ENCODE measurements around the gene SPTBN1.

SPTBN1 gene

DNA sequence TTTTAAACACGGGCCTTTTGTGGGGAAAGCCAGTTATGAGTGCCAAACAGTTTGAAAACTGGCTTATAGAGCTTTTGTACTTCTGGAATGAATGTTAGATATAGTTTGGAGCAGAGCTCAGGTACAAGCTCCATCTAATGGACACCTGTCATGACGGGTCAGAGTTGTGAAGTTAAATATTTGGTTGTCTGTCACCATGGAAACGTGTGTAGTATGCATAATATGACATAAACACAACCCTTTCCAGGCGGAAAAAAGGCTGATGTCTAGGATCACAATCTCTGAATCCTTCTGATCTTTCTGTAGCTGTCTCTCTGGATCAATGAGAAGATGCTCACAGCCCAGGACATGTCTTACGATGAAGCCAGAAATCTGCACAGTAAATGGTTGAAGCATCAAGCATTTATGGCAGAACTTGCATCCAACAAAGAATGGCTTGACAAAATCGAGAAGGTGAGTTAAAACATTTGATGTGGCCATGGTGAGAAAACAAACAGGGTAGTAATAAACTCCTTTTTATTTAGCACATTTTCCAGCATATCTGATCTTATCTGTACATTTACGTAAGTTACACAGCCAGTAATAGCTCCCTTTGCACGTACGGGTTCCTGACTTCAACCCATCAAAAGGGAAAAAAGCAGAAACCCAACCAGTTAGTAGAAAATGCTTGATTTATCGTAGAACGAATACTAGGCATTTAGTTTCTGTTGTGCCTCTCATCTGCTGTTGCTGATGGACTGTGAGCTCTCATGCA is 186.7 kb downstream of the SPTBN1 start:
- no peak for ATAC-seq
- TF ChIP-seq ESRRG (CRISPR knock-in tag; IDR thresholded peaks at IDR 0.05) (no peak), TOX (CRISPR knock-in tag; IDR thresholded peaks at IDR 0.05; ENCODE audit: borderline replicate concordance) (no peak), ZNF8 (CRISPR knock-in tag; IDR thresholded peaks at IDR 0.05) (no peak), RARB (CRISPR knock-in tag; IDR thresholded peaks at IDR 0.05) (no peak)

DNA sequence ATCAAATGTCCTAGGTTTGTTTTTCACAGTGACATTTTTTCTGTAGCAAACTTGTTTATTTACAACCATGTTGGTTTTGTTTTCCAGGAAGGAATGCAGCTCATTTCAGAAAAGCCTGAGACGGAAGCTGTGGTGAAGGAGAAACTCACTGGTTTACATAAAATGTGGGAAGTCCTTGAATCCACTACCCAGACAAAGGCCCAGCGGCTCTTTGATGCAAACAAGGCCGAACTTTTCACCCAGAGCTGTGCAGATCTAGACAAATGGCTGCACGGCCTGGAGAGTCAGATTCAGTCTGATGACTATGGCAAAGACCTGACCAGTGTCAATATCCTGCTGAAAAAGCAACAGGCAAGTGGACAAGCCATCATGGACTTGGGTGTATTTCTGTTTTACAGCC is 188.1 kb downstream of the SPTBN1 start:
- TF ChIP-seq PPARA (CRISPR knock-in tag; IDR thresholded peaks at IDR 0.05; ENCODE audit: borderline replicate concordance), result no peak
- TF ChIP-seq CSDC2 (CRISPR knock-in tag; IDR thresholded peaks at IDR 0.05), result no peak
- TF ChIP-seq ZNF565 (CRISPR knock-in tag; conservative IDR thresholded peaks at IDR 0.05; ENCODE audit: low read depth), result no peak
- TF ChIP-seq BACH2 (CRISPR knock-in tag; IDR thresholded peaks at IDR 0.05; ENCODE audit: borderline replicate concordance), result no peak
- TF ChIP-seq, protein P1, sequence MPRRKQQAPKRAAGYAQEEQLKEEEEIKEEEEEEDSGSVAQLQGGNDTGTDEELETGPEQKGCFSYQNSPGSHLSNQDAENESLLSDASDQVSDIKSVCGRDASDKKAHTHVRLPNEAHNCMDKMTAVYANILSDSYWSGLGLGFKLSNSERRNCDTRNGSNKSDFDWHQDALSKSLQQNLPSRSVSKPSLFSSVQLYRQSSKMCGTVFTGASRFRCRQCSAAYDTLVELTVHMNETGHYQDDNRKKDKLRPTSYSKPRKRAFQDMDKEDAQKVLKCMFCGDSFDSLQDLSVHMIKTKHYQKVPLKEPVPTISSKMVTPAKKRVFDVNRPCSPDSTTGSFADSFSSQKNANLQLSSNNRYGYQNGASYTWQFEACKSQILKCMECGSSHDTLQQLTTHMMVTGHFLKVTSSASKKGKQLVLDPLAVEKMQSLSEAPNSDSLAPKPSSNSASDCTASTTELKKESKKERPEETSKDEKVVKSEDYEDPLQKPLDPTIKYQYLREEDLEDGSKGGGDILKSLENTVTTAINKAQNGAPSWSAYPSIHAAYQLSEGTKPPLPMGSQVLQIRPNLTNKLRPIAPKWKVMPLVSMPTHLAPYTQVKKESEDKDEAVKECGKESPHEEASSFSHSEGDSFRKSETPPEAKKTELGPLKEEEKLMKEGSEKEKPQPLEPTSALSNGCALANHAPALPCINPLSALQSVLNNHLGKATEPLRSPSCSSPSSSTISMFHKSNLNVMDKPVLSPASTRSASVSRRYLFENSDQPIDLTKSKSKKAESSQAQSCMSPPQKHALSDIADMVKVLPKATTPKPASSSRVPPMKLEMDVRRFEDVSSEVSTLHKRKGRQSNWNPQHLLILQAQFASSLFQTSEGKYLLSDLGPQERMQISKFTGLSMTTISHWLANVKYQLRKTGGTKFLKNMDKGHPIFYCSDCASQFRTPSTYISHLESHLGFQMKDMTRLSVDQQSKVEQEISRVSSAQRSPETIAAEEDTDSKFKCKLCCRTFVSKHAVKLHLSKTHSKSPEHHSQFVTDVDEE (CRISPR knock-in tag; IDR thresholded peaks at IDR 0.05), result no peak
- TF ChIP-seq ZNF8 (CRISPR knock-in tag; IDR thresholded peaks at IDR 0.05), result no peak
- no peak for TF ChIP-seq ZFP30 (CRISPR knock-in tag; IDR thresholded peaks at IDR 0.05)
- no peak for TF ChIP-seq ISL1 (CRISPR knock-in tag; IDR thresholded peaks at IDR 0.05)
- no peak for TF ChIP-seq TCF4 (CRISPR knock-in tag; IDR thresholded peaks at IDR 0.05; ENCODE audit: borderline replicate concordance)
- no peak for TF ChIP-seq ZFP3 (CRISPR knock-in tag; IDR thresholded peaks at IDR 0.05)
- no peak for TF ChIP-seq TOX (CRISPR knock-in tag; IDR thresholded peaks at IDR 0.05; ENCODE audit: borderline replicate concordance)
- TF ChIP-seq, protein P2, sequence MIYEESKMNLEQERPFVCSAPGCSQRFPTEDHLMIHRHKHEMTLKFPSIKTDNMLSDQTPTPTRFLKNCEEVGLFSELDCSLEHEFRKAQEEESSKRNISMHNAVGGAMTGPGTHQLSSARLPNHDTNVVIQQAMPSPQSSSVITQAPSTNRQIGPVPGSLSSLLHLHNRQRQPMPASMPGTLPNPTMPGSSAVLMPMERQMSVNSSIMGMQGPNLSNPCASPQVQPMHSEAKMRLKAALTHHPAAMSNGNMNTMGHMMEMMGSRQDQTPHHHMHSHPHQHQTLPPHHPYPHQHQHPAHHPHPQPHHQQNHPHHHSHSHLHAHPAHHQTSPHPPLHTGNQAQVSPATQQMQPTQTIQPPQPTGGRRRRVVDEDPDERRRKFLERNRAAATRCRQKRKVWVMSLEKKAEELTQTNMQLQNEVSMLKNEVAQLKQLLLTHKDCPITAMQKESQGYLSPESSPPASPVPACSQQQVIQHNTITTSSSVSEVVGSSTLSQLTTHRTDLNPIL (CRISPR knock-in tag; IDR thresholded peaks at IDR 0.05; ENCODE audit: low read depth), result no peak
- TF ChIP-seq, protein P3, sequence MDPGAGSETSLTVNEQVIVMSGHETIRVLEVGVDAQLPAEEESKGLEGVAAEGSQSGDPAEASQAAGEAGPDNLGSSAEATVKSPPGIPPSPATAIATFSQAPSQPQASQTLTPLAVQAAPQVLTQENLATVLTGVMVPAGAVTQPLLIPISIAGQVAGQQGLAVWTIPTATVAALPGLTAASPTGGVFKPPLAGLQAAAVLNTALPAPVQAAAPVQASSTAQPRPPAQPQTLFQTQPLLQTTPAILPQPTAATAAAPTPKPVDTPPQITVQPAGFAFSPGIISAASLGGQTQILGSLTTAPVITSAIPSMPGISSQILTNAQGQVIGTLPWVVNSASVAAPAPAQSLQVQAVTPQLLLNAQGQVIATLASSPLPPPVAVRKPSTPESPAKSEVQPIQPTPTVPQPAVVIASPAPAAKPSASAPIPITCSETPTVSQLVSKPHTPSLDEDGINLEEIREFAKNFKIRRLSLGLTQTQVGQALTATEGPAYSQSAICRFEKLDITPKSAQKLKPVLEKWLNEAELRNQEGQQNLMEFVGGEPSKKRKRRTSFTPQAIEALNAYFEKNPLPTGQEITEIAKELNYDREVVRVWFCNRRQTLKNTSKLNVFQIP (CRISPR knock-in tag; IDR thresholded peaks at IDR 0.05; ENCODE audit: borderline replicate concordance, low read depth), result no peak
- no peak for TF ChIP-seq GLIS3 (CRISPR knock-in tag; IDR thresholded peaks at IDR 0.05)
- TF ChIP-seq, protein P4, sequence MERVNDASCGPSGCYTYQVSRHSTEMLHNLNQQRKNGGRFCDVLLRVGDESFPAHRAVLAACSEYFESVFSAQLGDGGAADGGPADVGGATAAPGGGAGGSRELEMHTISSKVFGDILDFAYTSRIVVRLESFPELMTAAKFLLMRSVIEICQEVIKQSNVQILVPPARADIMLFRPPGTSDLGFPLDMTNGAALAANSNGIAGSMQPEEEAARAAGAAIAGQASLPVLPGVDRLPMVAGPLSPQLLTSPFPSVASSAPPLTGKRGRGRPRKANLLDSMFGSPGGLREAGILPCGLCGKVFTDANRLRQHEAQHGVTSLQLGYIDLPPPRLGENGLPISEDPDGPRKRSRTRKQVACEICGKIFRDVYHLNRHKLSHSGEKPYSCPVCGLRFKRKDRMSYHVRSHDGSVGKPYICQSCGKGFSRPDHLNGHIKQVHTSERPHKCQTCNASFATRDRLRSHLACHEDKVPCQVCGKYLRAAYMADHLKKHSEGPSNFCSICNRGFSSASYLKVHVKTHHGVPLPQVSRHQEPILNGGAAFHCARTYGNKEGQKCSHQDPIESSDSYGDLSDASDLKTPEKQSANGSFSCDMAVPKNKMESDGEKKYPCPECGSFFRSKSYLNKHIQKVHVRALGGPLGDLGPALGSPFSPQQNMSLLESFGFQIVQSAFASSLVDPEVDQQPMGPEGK (CRISPR knock-in tag; IDR thresholded peaks at IDR 0.05; ENCODE audit: borderline replicate concordance), result no peak
- no peak for TF ChIP-seq RARB (CRISPR knock-in tag; IDR thresholded peaks at IDR 0.05)
- TF ChIP-seq ARNTL (CRISPR knock-in tag; IDR thresholded peaks at IDR 0.05; ENCODE audit: borderline replicate concordance, low read depth), result no peak

DNA sequence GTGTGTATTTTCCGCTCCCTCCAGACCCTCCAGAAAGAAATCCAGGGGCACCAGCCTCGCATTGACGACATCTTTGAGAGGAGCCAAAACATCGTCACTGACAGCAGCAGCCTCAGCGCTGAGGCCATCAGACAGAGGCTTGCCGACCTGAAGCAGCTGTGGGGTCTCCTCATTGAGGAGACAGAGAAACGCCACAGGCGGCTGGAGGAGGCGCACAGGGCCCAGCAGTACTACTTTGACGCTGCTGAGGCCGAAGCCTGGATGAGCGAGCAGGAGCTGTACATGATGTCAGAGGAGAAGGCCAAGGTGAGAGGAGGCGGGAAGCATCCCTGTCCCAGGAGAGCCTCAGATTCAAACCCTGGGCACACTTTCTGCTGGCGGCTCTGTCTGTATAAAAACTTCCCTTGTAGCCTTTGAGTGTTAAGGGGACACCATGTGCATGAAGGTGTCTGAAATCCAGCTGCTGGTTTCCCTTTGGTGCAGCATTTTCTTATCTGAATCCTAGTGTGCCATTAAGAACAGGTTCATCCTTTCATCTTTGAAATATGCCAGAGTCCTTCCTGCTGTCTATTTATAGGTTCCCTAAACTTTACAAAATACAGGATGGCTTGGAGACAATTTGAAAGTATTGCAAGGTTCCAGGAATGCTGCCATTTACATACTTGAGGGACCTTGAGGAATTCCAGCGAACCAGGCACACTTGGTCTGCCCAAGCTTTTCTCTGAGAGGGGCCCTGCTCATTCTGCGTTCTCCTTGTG is 190.2 kb downstream of the SPTBN1 start:
- no peak for ATAC-seq
- TF ChIP-seq, protein P4 (CRISPR knock-in tag; IDR thresholded peaks at IDR 0.05; ENCODE audit: borderline replicate concordance), result no peak
- TF ChIP-seq ZC3H10 (CRISPR knock-in tag; IDR thresholded peaks at IDR 0.05) (no peak), ZNF8 (CRISPR knock-in tag; IDR thresholded peaks at IDR 0.05) (no peak), ZNF70 (CRISPR knock-in tag; IDR thresholded peaks at IDR 0.05) (no peak), RARB (CRISPR knock-in tag; IDR thresholded peaks at IDR 0.05) (no peak), GLIS3 (CRISPR knock-in tag; IDR thresholded peaks at IDR 0.05) (no peak), OSR1 (CRISPR knock-in tag; IDR thresholded peaks at IDR 0.05) (no peak), ISL1 (CRISPR knock-in tag; IDR thresholded peaks at IDR 0.05) (no peak), ESRRG (CRISPR knock-in tag; IDR thresholded peaks at IDR 0.05) (no peak), ZFP30 (CRISPR knock-in tag; IDR thresholded peaks at IDR 0.05) (no peak)
- TF ChIP-seq, protein P5, sequence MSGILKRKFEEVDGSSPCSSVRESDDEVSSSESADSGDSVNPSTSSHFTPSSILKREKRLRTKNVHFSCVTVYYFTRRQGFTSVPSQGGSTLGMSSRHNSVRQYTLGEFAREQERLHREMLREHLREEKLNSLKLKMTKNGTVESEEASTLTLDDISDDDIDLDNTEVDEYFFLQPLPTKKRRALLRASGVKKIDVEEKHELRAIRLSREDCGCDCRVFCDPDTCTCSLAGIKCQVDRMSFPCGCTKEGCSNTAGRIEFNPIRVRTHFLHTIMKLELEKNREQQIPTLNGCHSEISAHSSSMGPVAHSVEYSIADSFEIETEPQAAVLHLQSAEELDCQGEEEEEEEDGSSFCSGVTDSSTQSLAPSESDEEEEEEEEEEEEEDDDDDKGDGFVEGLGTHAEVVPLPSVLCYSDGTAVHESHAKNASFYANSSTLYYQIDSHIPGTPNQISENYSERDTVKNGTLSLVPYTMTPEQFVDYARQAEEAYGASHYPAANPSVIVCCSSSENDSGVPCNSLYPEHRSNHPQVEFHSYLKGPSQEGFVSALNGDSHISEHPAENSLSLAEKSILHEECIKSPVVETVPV (CRISPR knock-in tag; IDR thresholded peaks at IDR 0.05), result no peak
- TF ChIP-seq, protein P2 (CRISPR knock-in tag; IDR thresholded peaks at IDR 0.05; ENCODE audit: low read depth), result no peak

More for the DNA sequence above, 188.1 kb downstream of the SPTBN1 start:
- no peak for ATAC-seq
